Neuronal stem cell (in vitro differentiated cells): ENCODE measurements around the gene TNS1.

ENCODE experiments used
- DNase-seq: peaks from one replicate; pipeline ENCODE4 v3.0.0-alpha.2; 2013; ENCODE audit warnings: low spot score
- H2AFZ ChIP-seq: one replicate; pipeline ENCODE4 v1.6.1; 2013; ENCODE audit warnings: mild to moderate bottlenecking, low read length, inconsistent platforms
- H2AK5ac ChIP-seq: 2 replicates; pipeline ENCODE4 v1.6.1; 2013; ENCODE audit warnings: low read depth, mild to moderate bottlenecking, inconsistent platforms, low read length, moderate library complexity, mixed read lengths
- H2BK120ac ChIP-seq: 2 replicates; pipeline ENCODE4 v1.6.1; 2013; ENCODE audit warnings: low read depth, mild to moderate bottlenecking, inconsistent platforms, low read length, moderate library complexity, mixed read lengths
- H2BK12ac ChIP-seq: one replicate; pipeline ENCODE4 v1.6.1; 2013; ENCODE audit warnings: low read length, inconsistent platforms
- H2BK15ac ChIP-seq: 2 replicates; pipeline ENCODE4 v1.6.1; 2013; ENCODE audit warnings: mild to moderate bottlenecking, low read length, inconsistent platforms, mixed read lengths
- H2BK5ac ChIP-seq: one replicate; pipeline ENCODE4 v1.6.1; 2013; ENCODE audit warnings: inconsistent platforms, mild to moderate bottlenecking, low read length, moderate library complexity
- H3K14ac ChIP-seq: one replicate; pipeline ENCODE4 v1.6.1; 2013; ENCODE audit warnings: low read length, inconsistent platforms
- H3K18ac ChIP-seq: 2 replicates; pipeline ENCODE4 v1.6.1; 2013; ENCODE audit warnings: low read length, inconsistent platforms
- H3K23ac ChIP-seq: 2 replicates; pipeline ENCODE4 v1.6.1; 2013; ENCODE audit warnings: low read depth, mild to moderate bottlenecking, mixed read lengths, low read length, inconsistent platforms; ENCODE audit not compliant: poor library complexity
- H3K27ac ChIP-seq: replicated peaks from 3 replicates; pipeline ENCODE4 v1.5.1; 2013; ENCODE audit warnings: low read length, inconsistent platforms
- H3K27me3 ChIP-seq, 3 experiments: 2 replicates each; pipeline ENCODE4 v1.6.1; 2013; ENCODE audit warnings: low read length in 3 of 3, mild to moderate bottlenecking in 2 of 3, inconsistent platforms in 1 of 3, low read depth in 1 of 3, mixed read lengths in 1 of 3, moderate library complexity in 1 of 3; ENCODE audit not compliant: control insufficient read depth in 3 of 3, insufficient read depth in 3 of 3
- H3K36me3 ChIP-seq, 2 donors: replicated peaks in 1 of 2; 2 replicates each; pipeline ENCODE4 v1.6.1; 2013; ENCODE audit warnings: low read length in 2 of 2; ENCODE audit not compliant: control insufficient read depth in 2 of 2, insufficient read depth in 2 of 2
- H3K4ac ChIP-seq: 2 replicates; pipeline ENCODE4 v1.6.1; 2013; ENCODE audit warnings: inconsistent platforms, mild to moderate bottlenecking, low read length, moderate library complexity
- H3K4me1 ChIP-seq, 2 donors: 1 replicate in 1 of 2; 2 replicates in 1 of 2; pipeline ENCODE4 v1.6.1; 2013; ENCODE audit warnings: low read length in 2 of 2, low read depth in 1 of 2; ENCODE audit not compliant: control insufficient read depth in 2 of 2, insufficient read depth in 1 of 2
- H3K4me2 ChIP-seq: one replicate; pipeline ENCODE4 v1.6.1; 2013; ENCODE audit warnings: mild to moderate bottlenecking, low read length, inconsistent platforms; ENCODE audit not compliant: insufficient read depth, poor library complexity, severe bottlenecking
- H3K4me3 ChIP-seq, 2 donors: 2 replicates each; pipeline ENCODE4 v1.5.1; 2013; ENCODE audit warnings: low read length in 2 of 2, mild to moderate bottlenecking in 2 of 2, inconsistent platforms in 1 of 2, moderate library complexity in 1 of 2
- H3K79me1 ChIP-seq: one replicate; pipeline ENCODE4 v1.6.1; 2013; ENCODE audit warnings: low read depth, mild to moderate bottlenecking, inconsistent platforms, low read length, moderate library complexity
- H3K9ac ChIP-seq: one replicate; pipeline ENCODE4 v1.6.1; 2013; ENCODE audit warnings: mild to moderate bottlenecking, low read depth, low read length, inconsistent platforms; ENCODE audit not compliant: poor library complexity
- H3K9me3 ChIP-seq, 2 donors: replicated peaks in 1 of 2; 2 replicates each; pipeline versions ENCODE3 to v1.6.1; 2013; ENCODE audit warnings: low read length in 2 of 2, mild to moderate bottlenecking in 2 of 2, inconsistent platforms in 1 of 2, low read depth in 1 of 2, mixed read lengths in 1 of 2, moderate library complexity in 1 of 2; ENCODE audit not compliant: control insufficient read depth in 2 of 2, insufficient read depth in 1 of 2
- H4K8ac ChIP-seq: one replicate; pipeline ENCODE4 v1.6.1; 2013; ENCODE audit warnings: low read depth, mild to moderate bottlenecking, inconsistent platforms, low read length, moderate library complexity
- H4K91ac ChIP-seq: one replicate; pipeline ENCODE4 v1.6.1; 2013; ENCODE audit warnings: low read length, low read depth, mild to moderate bottlenecking, inconsistent platforms; ENCODE audit not compliant: poor library complexity
- WGBS, 2 donors: extraction: QIAGEN DNeasy Blood & Tissue Kit; methylation state at CpG; one replicate each; pipeline ENCODE4 v1.1.7; 2013; ENCODE audit warnings: missing lambda C conversion rate in 2 of 2, mixed read lengths in 1 of 2; ENCODE audit not compliant: insufficient read length in 2 of 2, insufficient replicate concordance in 1 of 2; ENCODE audit errors: extremely low coverage in 2 of 2; 5-methylcytosine and 5-hydroxymethylcytosine counted together

Gene TNS1

DNA sequence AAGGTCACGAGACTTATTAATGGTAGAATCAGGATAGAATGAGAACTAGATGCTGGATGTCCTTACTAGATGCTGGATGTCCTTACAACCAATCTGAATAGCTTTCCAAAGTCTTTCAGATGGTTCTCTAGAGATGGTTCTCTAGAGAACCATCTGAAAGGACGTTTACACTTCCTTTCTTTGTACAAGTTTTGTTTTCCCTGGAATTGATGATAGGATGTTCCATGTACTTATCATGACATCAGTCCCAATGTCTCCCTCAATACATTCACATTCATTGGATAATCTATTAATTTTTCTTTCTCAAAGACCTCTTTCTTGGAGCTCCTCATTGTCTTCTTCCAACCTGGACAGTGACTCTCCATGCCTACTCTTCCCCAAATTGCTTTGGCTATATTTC is 38.1 kb upstream of the TNS1 start:
- H3K14ac ChIP-seq, result no peak overlapping the region
- no peak overlapping the region for H2AK5ac ChIP-seq
- H2BK5ac ChIP-seq, result no peak overlapping the region
- H2BK120ac ChIP-seq, result no peak overlapping the region
- no peak overlapping the region for H3K4me2 ChIP-seq
- H2AFZ ChIP-seq, result no peak overlapping the region
- no peaks in the 10 kb centered on the region for H3K4me1 ChIP-seq
- no peak overlapping the region for H4K91ac ChIP-seq
- H3K4ac ChIP-seq, result no peak overlapping the region
- no CpG with 5 or more reads among the region's 2 CpGs for WGBS, 2 donors
- no peaks in the 10 kb centered on the region for H3K27me3 ChIP-seq
- H3K4me3 ChIP-seq, result no peak overlapping the region
- peaks cover 5 to 11% of the 10 kb centered on the region in 2 donors for H3K9me3 ChIP-seq
- no peak overlapping the region for H2BK12ac ChIP-seq
- H3K79me1 ChIP-seq, result no peaks in the 10 kb centered on the region
- no peak overlapping the region for H3K18ac ChIP-seq
- H3K27ac ChIP-seq, result no peak overlapping the region
- no peak overlapping the region for H3K23ac ChIP-seq
- H4K8ac ChIP-seq, result no peak overlapping the region
- no peak overlapping the region for H2BK15ac ChIP-seq
- H3K9ac ChIP-seq, result no peak overlapping the region
- no peaks in the 10 kb centered on the region for H3K36me3 ChIP-seq
- no peak for DNase-seq

DNA sequence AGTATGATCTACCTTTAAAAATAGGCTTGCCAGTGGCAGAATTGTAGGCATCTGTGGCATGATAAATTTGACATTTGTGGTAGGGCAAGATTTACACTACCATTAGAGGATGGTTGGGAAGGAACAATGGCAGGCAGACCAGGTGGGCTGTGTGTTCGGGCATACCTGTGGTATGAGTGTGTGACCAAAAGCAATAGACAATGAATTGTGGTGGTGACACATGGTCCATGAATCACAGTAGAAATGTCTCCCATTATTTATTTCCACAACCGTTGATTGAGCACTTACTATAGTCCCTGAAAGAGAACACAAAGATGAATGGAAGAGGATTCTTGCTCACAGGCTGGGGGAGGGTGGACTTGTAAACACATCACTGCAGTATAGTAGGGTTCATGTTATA is 36.4 kb upstream of the TNS1 start:
- no peak overlapping the region for H2AFZ ChIP-seq
- no peak overlapping the region for H3K27ac ChIP-seq
- no peak overlapping the region for H4K91ac ChIP-seq
- WGBS, 2 donors, result no CpG with 5 or more reads among the region's 2 CpGs
- no peak overlapping the region for H4K8ac ChIP-seq
- no peak for DNase-seq
- no peak overlapping the region for H3K18ac ChIP-seq
- H2BK5ac ChIP-seq, result no peak overlapping the region
- H3K4ac ChIP-seq, result no peak overlapping the region
- H3K14ac ChIP-seq, result no peak overlapping the region
- no peak overlapping the region for H3K4me3 ChIP-seq
- no peak overlapping the region for H3K23ac ChIP-seq
- H3K4me1 ChIP-seq, result peaks cover 0 to under 1% of the 10 kb centered on the region in 2 donors
- peaks cover 5 to 11% of the 10 kb centered on the region in 2 donors for H3K9me3 ChIP-seq
- no peaks in the 10 kb centered on the region for H3K36me3 ChIP-seq
- H3K27me3 ChIP-seq, result peaks cover 0 to 5% (median 5%) of the 10 kb centered on the region in 3 experiments
- no peak overlapping the region for H3K9ac ChIP-seq
- H2BK12ac ChIP-seq, result no peak overlapping the region
- H2BK15ac ChIP-seq, result no peak overlapping the region
- H2BK120ac ChIP-seq, result no peak overlapping the region
- no peak overlapping the region for H2AK5ac ChIP-seq
- no peaks in the 10 kb centered on the region for H3K79me1 ChIP-seq
- H3K4me2 ChIP-seq, result no peak overlapping the region

DNA sequence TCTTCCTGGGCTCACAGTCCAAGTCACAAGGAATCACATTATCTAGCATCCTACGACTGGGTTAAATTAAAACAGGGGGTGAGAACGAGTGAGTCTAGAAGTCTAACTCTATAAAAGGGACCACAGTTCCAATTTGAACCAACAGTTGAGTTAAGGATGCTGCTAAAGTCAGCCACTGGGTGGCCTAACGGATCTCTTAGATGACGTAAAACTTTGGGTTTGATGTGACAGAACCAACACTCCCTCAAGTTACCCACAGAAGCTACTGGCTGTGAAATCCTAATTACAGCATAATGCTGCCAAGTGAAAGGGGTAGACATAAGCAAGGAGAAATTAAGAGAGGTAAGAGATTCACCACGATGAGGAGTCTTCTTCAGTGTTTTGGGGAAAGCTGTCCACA is 33.6 kb upstream of the TNS1 start:
- Histone ChIP-seq H3K14ac (no peak overlapping the region), H3K27ac (no peak overlapping the region), H3K4ac (no peak overlapping the region), H3K9ac (no peak overlapping the region), H4K91ac (no peak overlapping the region), H3K4me3 (no peak overlapping the region), H2AFZ (no peak overlapping the region), H3K36me3 (no peaks in the 10 kb centered on the region), H2BK15ac (no peak overlapping the region), H2AK5ac (no peak overlapping the region), H3K27me3 (peaks cover 6 to 31% (median 23%) of the 10 kb centered on the region in 3 experiments), H2BK5ac (no peak overlapping the region), H2BK12ac (no peak overlapping the region), H2BK120ac (no peak overlapping the region), H3K4me1 (peaks cover 0 to 4% of the 10 kb centered on the region in 2 donors), H3K4me2 (no peak overlapping the region), H3K79me1 (no peaks in the 10 kb centered on the region), H3K23ac (no peak overlapping the region), H3K18ac (no peak overlapping the region), H4K8ac (no peak overlapping the region), H3K9me3 (no peaks in the 10 kb centered on the region)
- DNase-seq, result no peak
- no CpG with 5 or more reads among the region's 5 CpGs for WGBS, 2 donors

DNA sequence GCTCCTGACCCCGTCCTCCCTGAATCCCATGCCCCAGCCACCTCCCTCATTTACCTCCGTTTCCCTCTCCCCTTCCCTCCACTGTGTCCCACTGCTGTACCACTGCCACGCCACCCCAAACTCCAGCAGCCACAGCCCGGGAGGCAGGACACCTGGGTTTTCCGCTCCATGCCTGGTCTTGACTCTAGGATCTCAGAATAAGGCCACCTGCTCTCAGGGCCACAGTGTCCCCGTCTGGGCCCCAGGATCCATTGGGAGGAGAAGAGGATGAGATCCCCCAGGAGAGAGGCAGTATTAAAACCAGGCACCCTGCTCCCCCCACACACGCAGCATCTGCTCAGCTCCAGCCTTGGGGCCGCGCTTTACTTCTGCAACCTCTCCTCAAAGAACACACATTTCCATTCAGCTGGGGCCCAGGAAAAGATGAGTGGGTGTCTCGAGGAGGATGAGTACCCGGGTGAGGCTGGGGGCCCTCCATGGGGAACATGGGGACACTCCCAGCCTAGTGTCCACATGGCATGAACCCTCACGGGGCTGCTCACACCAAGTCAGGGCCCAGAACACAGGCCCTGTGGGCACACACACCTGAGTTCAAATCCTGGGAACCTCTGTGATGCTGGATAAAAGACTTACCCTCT is 32.8 kb upstream of the TNS1 start:
- Histone ChIP-seq H3K4me2 (no peak overlapping the region), H3K4me1 (peaks cover 0 to 4% of the 10 kb centered on the region in 2 donors), H2BK120ac (no peak overlapping the region), H4K8ac (no peak overlapping the region), H3K18ac (no peak overlapping the region), H3K27ac (no peak overlapping the region), H3K4ac (no peak overlapping the region), H2BK15ac (no peak overlapping the region), H3K9me3 (no peaks in the 10 kb centered on the region), H3K4me3 (no peak overlapping the region), H3K36me3 (no peaks in the 10 kb centered on the region), H3K27me3 (peaks cover 6 to 37% (median 23%) of the 10 kb centered on the region in 3 experiments), H2AFZ (no peak overlapping the region), H2BK12ac (no peak overlapping the region), H3K79me1 (peaks cover 2% of the 10 kb centered on the region), H3K14ac (no peak overlapping the region), H2BK5ac (no peak overlapping the region), H3K9ac (no peak overlapping the region), H3K23ac (peak overlapping the region; percentile 45), H4K91ac (peak overlapping the region; percentile 35), H2AK5ac (peak overlapping the region; percentile 29)
- DNase-seq, result no peak
- no CpG with 5 or more reads among the region's 12 CpGs for WGBS, 2 donors
